Measurements from ENCODE around the gene EPAS1.

EPAS1 gene

DNA sequence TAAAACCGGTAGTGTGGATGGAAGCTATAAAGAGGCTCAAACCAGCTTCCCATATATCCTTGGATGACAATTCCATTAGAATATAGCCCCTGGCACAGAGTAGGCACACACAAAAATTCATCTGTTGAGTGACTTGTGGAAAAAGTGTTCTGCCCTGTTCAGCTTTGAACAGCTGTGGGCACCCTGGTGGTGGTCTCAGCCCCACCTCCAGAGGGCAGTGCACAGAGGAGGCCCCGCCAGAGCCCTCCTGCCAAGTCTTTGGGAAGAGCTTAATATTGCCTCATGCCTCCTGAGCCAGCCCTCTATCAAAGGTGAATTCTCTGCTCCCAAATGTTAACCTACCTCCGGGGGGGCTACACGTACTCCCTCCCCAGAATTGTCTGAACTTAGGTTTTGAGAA lies 30.4 kb downstream of the EPAS1 start:
- TF ChIP-seq GABPA (IDR thresholded peaks at IDR 0.05; ENCODE audit: low read depth) (no peak), SPI1 (IDR thresholded peaks at IDR 0.05; ENCODE audit: borderline replicate concordance, low read depth) (no peak), POLR2AphosphoS5 (IDR thresholded peaks at IDR 0.05; ENCODE audit: low read depth) (no peak)
- TF ChIP-seq, protein P1, sequence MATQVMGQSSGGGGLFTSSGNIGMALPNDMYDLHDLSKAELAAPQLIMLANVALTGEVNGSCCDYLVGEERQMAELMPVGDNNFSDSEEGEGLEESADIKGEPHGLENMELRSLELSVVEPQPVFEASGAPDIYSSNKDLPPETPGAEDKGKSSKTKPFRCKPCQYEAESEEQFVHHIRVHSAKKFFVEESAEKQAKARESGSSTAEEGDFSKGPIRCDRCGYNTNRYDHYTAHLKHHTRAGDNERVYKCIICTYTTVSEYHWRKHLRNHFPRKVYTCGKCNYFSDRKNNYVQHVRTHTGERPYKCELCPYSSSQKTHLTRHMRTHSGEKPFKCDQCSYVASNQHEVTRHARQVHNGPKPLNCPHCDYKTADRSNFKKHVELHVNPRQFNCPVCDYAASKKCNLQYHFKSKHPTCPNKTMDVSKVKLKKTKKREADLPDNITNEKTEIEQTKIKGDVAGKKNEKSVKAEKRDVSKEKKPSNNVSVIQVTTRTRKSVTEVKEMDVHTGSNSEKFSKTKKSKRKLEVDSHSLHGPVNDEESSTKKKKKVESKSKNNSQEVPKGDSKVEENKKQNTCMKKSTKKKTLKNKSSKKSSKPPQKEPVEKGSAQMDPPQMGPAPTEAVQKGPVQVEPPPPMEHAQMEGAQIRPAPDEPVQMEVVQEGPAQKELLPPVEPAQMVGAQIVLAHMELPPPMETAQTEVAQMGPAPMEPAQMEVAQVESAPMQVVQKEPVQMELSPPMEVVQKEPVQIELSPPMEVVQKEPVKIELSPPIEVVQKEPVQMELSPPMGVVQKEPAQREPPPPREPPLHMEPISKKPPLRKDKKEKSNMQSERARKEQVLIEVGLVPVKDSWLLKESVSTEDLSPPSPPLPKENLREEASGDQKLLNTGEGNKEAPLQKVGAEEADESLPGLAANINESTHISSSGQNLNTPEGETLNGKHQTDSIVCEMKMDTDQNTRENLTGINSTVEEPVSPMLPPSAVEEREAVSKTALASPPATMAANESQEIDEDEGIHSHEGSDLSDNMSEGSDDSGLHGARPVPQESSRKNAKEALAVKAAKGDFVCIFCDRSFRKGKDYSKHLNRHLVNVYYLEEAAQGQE (IDR thresholded peaks at IDR 0.05; ENCODE audit: insufficient replicate concordance, low read depth), result no peak
- TF ChIP-seq, protein P2, sequence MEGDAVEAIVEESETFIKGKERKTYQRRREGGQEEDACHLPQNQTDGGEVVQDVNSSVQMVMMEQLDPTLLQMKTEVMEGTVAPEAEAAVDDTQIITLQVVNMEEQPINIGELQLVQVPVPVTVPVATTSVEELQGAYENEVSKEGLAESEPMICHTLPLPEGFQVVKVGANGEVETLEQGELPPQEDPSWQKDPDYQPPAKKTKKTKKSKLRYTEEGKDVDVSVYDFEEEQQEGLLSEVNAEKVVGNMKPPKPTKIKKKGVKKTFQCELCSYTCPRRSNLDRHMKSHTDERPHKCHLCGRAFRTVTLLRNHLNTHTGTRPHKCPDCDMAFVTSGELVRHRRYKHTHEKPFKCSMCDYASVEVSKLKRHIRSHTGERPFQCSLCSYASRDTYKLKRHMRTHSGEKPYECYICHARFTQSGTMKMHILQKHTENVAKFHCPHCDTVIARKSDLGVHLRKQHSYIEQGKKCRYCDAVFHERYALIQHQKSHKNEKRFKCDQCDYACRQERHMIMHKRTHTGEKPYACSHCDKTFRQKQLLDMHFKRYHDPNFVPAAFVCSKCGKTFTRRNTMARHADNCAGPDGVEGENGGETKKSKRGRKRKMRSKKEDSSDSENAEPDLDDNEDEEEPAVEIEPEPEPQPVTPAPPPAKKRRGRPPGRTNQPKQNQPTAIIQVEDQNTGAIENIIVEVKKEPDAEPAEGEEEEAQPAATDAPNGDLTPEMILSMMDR (IDR thresholded peaks at IDR 0.05; ENCODE audit: insufficient read depth, low read length), result no peak
- DNase-seq (ENCODE audit: low read depth in 1 of 2, low spot score in 1 of 2), result no peak
- Histone ChIP-seq H3K4me3 (replicated peaks; ENCODE audit: insufficient read depth, low read length) (no peak overlapping the region), H3K27ac (replicated peaks) (no peak overlapping the region), H3K27me3 (ENCODE audit: insufficient read depth, poor library complexity, severe bottlenecking) (no peaks in the 10 kb centered on the region)

DNA sequence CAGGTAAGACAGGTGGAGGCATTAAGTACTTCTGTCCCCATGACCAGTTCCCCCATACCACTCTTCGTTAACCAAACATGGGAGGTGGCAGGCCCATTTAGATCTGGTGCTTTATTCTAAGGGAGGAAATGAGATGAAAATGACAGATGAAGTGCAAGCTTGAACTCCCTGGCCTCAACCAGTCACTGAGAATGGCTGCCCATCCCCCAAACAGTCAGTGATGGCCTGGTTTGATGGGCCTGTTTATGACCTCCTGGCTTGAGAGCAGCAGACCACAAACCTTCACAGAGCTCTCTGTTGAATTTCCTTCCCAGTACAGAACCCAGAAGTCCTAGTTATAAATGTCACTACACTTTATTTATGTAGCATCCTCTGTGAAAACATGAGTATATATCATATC lies 31.1 kb downstream of the EPAS1 start:
- Histone ChIP-seq H3K27ac (replicated peaks) (no peak overlapping the region), H3K27me3 (ENCODE audit: insufficient read depth, poor library complexity, severe bottlenecking) (no peaks in the 10 kb centered on the region), H3K4me3 (replicated peaks; ENCODE audit: insufficient read depth, low read length) (no peak overlapping the region)
- DNase-seq (ENCODE audit: low read depth in 1 of 2, low spot score in 1 of 2), result no peak
- TF ChIP-seq POLR2AphosphoS5 (IDR thresholded peaks at IDR 0.05; ENCODE audit: low read depth) (no peak), SPI1 (IDR thresholded peaks at IDR 0.05; ENCODE audit: borderline replicate concordance, low read depth) (no peak), GABPA (IDR thresholded peaks at IDR 0.05; ENCODE audit: low read depth) (no peak)
- TF ChIP-seq, protein P2 (IDR thresholded peaks at IDR 0.05; ENCODE audit: insufficient read depth, low read length), result no peak
- TF ChIP-seq, protein P1 (IDR thresholded peaks at IDR 0.05; ENCODE audit: insufficient replicate concordance, low read depth), result no peak

DNA sequence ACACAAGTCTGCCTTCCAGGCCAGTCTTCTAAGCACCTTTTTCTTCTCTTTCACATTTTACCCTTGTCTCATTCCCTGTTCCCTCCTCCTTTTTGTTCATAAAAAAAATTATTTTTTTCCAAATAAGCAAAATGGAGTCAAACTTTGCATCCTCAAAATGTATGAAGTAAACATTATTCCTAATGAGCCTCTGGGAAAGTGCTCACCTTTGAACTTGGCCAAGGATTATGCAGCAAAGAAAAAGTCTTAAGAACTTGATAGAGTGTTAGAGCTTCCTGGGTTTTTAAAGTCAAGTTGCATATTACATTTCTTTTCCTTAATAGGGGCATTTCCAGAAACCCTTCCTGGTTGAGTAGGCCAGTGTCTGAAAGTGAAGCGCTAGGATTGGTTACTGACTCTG lies 31.6 kb downstream of the EPAS1 start:
- no peak overlapping the region for H3K27ac ChIP-seq (replicated peaks)
- no peaks in the 10 kb centered on the region for H3K27me3 ChIP-seq (ENCODE audit: insufficient read depth, poor library complexity, severe bottlenecking)
- DNase-seq (ENCODE audit: low read depth in 1 of 2, low spot score in 1 of 2), result no peak
- no peak overlapping the region for H3K4me3 ChIP-seq (replicated peaks; ENCODE audit: insufficient read depth, low read length)
- TF ChIP-seq GABPA (IDR thresholded peaks at IDR 0.05; ENCODE audit: low read depth) (no peak), POLR2AphosphoS5 (IDR thresholded peaks at IDR 0.05; ENCODE audit: low read depth) (no peak), SPI1 (IDR thresholded peaks at IDR 0.05; ENCODE audit: borderline replicate concordance, low read depth) (no peak)
- TF ChIP-seq, protein P1 (IDR thresholded peaks at IDR 0.05; ENCODE audit: insufficient replicate concordance, low read depth), result no peak
- TF ChIP-seq, protein P2 (IDR thresholded peaks at IDR 0.05; ENCODE audit: insufficient read depth, low read length), result no peak

Measured in HL-60 (cell line).